Measurements from ENCODE around the gene ZNF506.

Gene ZNF506

DNA sequence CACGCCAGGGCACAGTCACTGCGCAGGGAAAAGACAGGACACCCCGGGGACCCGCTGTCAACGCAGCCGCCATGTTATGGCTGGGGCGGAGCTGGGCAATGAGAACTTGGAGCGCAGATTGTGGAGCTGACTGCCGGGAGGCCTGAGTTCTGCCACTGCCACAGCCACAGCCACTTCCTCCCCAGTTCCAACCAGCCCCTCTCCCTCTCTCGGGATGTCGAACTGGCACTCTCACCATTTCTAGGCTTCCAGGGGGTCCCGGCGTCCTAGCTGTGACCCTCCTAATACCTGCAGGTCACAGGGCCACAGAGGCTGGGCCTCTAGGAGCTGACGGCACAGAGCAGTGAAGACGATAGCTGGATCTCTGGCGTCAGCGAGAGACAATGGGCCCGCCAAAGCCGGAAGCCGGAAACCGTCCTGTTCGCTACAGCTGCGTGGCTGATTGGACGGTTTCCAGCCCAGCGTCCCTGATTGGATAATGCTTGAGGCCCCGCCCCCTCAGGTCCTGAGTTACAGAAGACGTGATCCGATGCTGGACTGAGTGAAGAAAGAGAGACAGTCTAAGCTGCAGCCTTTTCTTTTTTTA, at the start of gene ZNF506:
Gene ZNF506, minus strand, starts transcription at position 385 of the 586 bp plus-strand sequence. Its CDS starts 147 bp downstream, at position 238.
- TF ChIP-seq GATA2 (IDR thresholded peaks at IDR 0.05; ENCODE audit: low read depth, low read length), result no peak; the same call in 1 of the 2 replicates
- no peak for TF ChIP-seq GATA3 (IDR thresholded peaks at IDR 0.05; ENCODE audit: low read depth, low read length)

DNA sequence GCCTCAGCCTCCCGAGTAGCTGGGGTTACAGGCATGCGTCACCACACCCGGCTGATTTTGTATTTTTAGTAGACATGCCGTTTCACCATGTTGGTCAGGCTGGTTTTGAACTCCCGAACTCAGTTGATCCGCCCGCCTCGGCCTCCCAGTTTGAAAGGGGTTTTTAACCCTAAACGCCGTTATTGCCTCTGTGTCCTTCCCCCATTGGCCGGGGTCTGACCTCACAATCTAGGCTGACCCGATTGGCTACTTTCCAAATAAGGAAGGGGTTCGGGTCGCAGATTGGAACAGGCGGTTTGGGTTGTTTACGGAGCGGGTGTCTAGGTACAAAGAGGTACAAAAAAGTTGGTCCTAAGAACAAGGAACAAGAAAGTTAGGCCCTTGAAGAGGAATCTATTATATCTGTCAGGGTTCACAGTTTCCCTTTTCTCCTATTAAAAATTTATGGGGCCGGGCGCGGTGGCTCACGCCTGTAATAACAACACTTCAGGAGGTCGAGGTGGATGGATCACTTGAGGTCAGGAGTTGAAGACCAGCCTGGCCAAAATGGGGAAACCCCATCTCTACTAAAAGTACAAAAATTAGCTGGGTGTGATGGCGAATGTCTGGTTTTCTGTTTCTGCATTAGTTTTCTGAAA, 45.2 kb upstream of the ZNF506 start:
- no peak for TF ChIP-seq GATA3 (IDR thresholded peaks at IDR 0.05; ENCODE audit: low read depth, low read length)
- no peak for TF ChIP-seq GATA2 (IDR thresholded peaks at IDR 0.05; ENCODE audit: low read depth, low read length)

DNA sequence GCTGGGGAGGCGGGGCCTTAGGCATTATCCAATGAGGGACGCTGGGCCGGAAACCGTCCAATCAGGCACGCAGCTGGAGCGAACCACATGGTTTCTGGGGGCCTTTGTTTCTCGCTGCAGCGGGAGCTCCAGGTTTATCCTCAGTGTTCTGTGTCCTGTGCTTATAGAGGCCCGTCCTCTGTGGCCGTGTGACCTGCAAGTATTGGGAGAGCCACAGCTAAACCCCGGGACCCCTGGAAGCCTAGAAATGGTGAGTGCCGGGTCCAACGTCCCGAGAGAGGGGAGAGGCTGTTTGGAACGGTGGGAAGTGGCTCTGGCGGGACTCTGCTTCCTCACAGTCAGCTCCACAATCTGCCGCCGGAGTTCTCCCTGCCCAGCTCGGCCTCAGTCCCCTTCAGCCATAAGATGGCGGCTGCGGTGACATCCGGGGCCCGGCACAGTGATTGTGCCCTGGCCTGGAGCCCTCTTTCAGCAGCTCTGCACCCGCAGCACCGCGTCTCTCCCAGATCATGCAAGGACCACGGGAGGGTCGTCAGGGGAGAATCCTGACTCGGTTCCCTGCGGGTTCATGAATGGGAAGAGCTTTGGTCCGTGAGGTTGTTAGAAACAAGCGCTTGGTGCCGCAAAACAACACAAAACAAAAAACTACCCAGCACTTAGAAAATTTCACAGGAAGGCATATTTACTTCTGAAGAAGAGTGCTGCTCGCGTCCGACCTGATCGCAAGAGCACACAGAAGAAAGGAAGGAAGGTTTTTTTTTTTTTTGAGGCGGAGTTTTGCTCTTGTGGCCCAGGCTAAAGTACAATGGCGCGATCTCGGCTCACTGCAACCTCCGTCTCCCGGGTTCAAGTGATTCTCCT, 44.4 kb upstream of the ZNF506 start, which contains the start of gene ZNF253:
Gene ZNF253, plus strand, starts transcription at position 133 of the 861 bp plus-strand sequence. Its CDS starts 115 bp downstream, at position 248.
- peak; percentile 79 for TF ChIP-seq GATA2 (IDR thresholded peaks at IDR 0.05; ENCODE audit: low read depth, low read length)
- TF ChIP-seq GATA3 (IDR thresholded peaks at IDR 0.05; ENCODE audit: low read depth, low read length), result no peak

DNA sequence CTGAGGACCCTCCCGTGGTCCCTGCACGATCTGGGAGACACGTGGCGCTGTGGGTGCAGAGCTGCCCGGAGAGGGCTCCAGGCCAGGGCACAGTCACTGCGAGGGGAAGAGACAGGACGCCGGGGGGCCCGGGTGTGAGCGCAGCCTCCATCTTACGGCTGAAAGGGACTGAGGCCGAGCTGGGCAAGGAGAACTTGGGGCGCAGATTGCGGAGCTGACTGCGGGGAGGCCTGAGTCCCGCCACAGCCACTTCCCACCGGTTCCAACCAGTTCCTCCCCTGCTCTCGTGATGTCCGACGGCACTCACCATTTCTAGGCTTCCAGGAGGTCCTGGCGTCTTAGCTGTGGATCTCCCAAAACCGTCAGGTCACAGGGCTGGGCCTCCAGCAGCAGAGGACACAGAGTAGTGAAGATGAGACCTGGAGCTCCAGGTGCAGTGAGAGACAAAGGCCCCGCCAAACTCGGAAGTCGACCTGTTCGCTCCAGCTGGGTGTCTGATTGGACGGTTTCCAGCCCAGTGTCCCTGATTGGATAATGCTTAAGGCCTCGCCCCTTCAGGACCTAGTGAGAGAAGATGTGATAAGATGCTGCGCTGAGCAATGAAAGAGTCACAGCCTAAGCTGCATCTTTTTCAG, 39.3 kb upstream of the ZNF506 start:
- no peak for TF ChIP-seq GATA3 (IDR thresholded peaks at IDR 0.05; ENCODE audit: low read depth, low read length)
- no peak for TF ChIP-seq GATA2 (IDR thresholded peaks at IDR 0.05; ENCODE audit: low read depth, low read length)

DNA sequence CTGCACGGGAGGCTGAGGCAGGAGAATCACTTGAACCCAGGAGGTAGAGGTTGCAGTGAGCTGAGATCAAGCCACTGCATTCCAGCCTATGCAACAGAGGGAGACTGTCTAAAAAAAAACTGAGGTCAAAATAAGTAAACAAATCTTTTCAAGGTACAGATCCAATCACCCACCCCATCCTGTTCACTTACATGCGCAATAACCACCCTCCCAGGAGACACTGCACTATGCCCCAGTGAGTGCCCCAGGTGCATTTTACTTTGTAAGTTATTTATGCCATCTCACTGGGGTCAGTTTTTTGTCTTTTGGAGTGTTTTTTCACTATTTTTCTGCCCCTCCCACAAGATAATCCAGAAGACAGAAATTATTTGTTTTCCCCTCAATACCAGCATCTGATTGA, 37.2 kb upstream of the ZNF506 start:
- TF ChIP-seq GATA3 (IDR thresholded peaks at IDR 0.05; ENCODE audit: low read depth, low read length), result no peak
- no peak for TF ChIP-seq GATA2 (IDR thresholded peaks at IDR 0.05; ENCODE audit: low read depth, low read length)

DNA sequence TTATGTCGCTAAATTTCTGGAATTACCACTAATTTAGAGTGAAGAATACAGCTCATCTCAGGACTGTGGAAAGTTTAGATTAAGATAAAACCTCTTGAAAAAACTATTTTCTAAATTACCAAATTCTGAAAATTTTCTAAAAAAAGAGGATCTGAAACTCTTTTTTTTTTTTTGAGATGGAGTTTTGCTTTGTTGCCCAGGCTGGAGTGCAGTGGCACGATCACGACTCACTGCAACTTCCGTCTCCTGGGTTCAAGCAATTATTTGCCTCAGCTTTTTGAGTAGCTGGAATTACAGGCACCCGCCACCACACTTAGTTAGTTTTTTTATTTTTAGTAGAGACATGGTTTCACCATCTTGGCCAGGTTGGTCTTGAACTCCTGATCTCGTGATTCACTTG, 27.5 kb upstream of the ZNF506 start:
- TF ChIP-seq GATA2 (IDR thresholded peaks at IDR 0.05; ENCODE audit: low read depth, low read length), result no peak
- no peak for TF ChIP-seq GATA3 (IDR thresholded peaks at IDR 0.05; ENCODE audit: low read depth, low read length)

DNA sequence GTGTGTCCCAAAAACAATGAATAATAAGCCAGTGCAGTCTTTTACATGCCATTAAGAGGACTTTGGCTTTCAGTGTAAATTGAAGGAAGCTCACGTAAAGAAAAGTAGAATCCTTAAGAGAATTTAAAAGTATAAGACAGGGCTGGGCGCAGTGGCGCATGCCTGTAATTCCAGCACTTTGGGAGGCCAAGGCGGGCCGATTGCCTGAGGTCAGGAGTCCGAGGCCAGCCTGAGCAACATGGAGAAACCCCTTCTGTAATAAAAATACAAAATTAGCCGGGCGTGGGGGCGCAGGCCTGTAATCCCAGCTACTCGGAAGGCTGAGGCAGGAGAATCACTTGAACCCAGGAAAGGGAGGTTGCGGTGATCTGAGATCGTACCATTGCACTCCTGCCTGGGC, 26.2 kb upstream of the ZNF506 start:
- TF ChIP-seq GATA3 (IDR thresholded peaks at IDR 0.05; ENCODE audit: low read depth, low read length) (no peak), GATA2 (IDR thresholded peaks at IDR 0.05; ENCODE audit: low read depth, low read length) (no peak)

DNA sequence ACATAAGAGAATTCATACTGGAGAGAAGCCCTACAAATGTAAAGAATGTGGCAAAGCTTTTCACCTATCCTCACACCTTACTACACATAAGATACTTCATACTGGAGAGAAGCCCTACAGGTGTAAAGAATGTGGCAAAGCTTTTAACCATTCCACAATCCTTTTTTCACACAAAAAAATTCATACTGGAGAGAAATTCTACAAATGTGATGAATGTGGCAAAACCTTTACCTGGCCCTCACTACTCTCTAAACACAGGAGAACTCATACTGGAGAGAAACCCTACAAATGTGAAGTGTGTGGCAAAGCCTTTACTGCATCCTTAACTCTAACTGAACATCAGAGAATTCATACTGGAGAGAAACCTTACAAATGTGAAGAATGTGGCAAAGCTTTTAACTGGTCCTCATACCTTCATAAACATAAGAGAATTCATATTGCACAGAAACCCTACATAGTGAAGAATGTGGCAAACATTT, 14.0 kb upstream of the ZNF506 start:
- no peak for TF ChIP-seq GATA2 (IDR thresholded peaks at IDR 0.05; ENCODE audit: low read depth, low read length)
- TF ChIP-seq GATA3 (IDR thresholded peaks at IDR 0.05; ENCODE audit: low read depth, low read length), result no peak

DNA sequence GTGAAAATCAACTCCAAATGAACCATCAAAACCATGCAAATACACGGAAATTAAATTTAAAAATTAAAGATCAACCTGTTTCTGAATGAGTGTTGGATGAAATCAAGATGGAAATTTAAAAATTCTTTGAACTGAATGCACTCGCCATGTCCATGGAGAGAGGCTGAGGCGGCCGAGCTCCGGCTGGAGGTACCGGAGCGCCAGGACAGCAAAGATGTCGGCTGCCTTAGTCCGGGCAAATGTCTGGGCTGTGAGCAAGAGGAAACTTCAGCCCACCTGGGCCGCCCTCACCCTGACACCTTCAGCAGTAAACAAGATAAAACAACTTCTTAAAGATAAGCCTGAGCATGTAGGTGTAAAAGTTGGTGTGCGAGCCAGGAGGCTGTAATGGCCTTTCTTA, 5.3 kb upstream of the ZNF506 start:
- TF ChIP-seq GATA3 (IDR thresholded peaks at IDR 0.05; ENCODE audit: low read depth, low read length), result no peak

DNA sequence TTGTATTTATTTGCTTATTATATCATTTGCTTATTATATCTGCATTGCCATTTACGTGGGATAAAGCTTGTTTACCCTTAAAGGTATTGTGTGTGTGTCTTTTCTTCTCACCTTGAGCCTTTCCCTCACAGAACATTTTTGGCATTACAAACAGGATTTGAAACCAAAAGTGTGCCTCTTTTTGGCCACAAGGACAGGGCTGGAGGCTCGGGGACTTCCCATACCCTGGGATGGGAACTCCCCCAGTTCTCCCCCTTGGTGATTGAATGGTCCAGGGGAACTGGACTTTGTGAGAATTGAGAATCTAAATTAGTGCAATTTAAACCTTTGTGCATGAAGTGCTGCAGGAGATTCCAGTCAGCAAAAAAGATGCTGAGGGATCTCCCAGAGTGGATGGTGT, 2.4 kb upstream of the ZNF506 start:
- TF ChIP-seq GATA3 (IDR thresholded peaks at IDR 0.05; ENCODE audit: low read depth, low read length) (no peak), GATA2 (IDR thresholded peaks at IDR 0.05; ENCODE audit: low read depth, low read length) (no peak)

DNA sequence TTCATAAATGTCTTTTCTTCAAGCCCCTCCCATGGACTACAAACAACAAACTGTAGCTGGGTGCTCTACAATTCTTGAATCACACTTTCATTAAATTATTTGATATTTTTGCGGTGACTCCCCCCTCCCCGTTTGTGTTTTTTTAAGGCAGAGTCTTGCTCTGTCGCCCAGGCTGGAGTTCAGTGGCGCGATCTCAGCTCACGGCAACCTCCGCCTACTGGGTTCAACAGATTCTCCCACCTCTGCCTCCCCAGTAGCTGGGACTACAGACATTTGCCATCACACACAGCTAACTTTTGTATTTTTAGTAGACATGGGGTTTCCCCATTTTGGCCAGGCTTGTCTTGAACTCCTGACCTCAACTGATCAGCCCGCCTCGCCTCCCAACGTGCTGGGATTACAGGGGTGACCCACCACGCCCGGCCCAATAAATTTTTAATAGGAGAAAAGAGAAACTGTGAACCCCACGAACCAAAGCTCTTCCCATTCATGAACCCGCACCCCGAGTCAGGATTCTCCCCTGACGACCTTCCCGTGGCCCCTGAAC, 703 bp downstream of the ZNF506 start:
- TF ChIP-seq GATA2 (IDR thresholded peaks at IDR 0.05; ENCODE audit: low read depth, low read length) (no peak), GATA3 (IDR thresholded peaks at IDR 0.05; ENCODE audit: low read depth, low read length) (no peak)

DNA sequence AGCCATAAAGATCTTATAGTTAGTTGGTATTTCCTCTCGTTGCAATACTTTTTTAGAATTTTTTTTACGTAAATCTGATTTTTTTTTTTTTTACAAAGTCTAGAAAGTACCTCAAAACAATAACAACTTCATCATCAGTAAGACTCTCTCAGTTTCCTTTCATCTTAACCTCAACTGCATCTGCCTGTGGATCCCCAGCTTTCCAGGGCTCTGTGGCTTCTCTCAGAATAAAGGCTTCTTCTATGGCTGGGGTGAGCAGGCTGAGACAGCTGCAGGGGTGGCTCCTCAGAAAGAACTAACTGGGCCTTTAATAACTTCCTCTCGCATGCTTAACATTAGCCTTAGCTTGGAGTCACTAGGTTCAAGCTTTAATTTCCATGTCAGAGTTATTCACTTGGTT, 4.2 kb downstream of the ZNF506 start:
- TF ChIP-seq GATA3 (IDR thresholded peaks at IDR 0.05; ENCODE audit: low read depth, low read length) (no peak), GATA2 (IDR thresholded peaks at IDR 0.05; ENCODE audit: low read depth, low read length) (no peak)

DNA sequence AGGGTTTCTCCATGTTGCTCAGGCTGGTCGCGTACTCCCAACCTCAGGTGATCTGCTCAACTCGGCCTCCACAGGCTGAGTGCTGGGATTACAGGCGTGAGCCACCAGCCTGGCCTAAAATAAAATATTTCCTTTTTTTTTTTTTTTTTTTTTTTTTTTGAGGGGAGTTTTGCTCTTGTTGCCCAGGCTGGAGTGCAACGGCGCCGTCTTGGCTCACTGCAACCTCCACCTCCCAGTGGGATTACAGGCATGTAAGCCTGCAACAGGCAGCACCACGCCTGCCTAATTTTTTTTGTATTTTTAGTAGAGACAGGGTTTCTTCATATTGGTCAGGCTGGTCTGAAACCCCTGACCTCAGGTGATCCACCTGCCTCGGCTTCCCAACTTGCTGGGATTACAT, 4.9 kb downstream of the ZNF506 start:
- TF ChIP-seq GATA3 (IDR thresholded peaks at IDR 0.05; ENCODE audit: low read depth, low read length) (no peak), GATA2 (IDR thresholded peaks at IDR 0.05; ENCODE audit: low read depth, low read length) (no peak)

DNA sequence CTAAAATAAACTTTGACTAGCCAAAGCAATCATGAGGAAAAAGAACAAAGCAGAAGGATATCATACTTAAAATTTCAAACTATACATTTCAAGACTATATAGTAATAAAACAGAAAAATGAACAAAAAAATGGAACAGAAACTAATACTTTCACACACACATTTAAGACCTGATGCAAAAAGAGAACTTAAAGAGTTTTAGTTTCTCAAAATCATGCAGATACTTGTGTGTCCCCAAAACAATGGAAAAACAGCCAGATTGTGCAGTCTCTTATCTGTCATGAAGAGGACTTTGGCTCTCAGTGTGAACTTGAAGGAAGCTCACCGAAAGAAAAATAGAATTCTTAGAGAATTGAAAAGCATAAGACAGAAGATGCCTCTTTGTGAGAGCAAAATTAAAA, 16.1 kb downstream of the ZNF506 start:
- TF ChIP-seq GATA3 (IDR thresholded peaks at IDR 0.05; ENCODE audit: low read depth, low read length) (no peak), GATA2 (IDR thresholded peaks at IDR 0.05; ENCODE audit: low read depth, low read length) (no peak)
